Activated T-cell treated with anti-CD3 and anti-CD28 coated beads, Interleukin-2, amount 50 U/mL, for 48 hours (primary cell): ENCODE data around the gene PDE11A.

Experiments
- DNase-seq, 2 experiments: peaks; one replicate each; pipeline ENCODE4 v3.0.0-alpha.2; 2020

Gene PDE11A

DNA sequence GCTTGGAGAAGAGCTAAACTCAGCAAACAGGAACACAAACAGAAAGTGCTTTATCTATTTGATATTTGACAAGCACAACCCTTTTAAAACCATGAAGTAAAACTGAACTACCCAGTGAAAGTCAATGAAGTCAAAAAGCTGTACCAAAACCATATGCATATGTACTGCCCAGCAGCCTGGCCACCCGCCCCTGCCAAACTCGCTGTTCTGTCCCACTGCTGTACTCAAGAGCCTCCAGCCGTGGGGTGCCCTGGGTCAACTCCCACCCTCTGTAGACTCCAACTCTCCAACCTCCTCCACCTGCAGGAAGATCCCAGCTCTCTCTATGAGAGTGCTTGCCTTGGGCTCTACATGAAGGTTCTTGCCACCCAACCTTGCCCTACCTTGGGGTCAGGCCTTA, 411.8 kb downstream of the PDE11A start:
- DNase-seq = no peak

DNA sequence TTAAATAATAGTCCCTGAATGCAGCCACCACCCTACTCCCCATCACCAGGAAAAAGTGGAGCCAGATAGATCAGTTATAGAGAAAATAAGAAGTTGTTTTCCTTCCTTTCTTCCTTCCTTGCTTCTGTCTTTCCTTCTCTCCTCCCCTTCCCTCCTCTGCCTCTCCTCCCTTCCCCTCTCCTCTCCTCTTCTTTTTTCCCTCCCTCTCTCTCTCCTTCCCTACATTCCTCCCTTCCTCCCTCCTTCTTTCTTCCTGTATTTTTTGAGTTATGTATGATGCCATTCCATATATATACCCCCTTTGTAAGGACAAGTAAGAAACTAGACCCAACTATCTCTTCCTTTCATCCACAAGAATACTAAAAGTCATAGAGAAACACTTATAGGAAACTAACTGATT, 414.3 kb downstream of the PDE11A start:
- no peak for DNase-seq

GRCh38 chr2:177651833-177652232, 420.7 kb downstream of the PDE11A start:
- no peak for DNase-seq

GRCh38 chr2:177649568-177650518, 422.7 kb downstream of the PDE11A start:
- no peak for DNase-seq

DNA sequence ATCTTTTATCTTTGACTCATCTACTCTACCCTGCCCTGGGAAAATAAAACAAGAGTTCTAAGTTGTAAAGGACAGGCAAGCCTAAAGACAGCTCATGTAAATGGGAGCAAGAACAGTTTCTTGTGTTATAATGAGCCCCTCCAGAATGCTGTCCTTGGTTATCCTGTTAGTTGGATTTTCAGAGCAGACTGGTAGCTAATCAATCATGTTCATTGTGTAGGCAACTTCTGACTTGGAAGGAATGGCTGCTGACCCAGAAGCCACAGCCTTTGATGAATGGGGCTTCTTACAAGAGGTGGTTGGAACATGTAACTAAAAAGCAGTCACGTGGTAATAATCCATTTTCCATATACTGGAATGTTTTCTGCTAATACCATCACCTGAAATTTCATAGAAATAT, 425.8 kb downstream of the PDE11A start:
- DNase-seq = no peak

- no peak for DNase-seq
Measured at GRCh38 chr2:177646241-177646640, 426.3 kb downstream of the PDE11A start.

GRCh38 chr2:177641331-177641730, 431.2 kb downstream of the PDE11A start:
- DNase-seq = no peak

GRCh38 chr2:177640423-177640822, 432.2 kb downstream of the PDE11A start:
- DNase-seq = no peak

DNA sequence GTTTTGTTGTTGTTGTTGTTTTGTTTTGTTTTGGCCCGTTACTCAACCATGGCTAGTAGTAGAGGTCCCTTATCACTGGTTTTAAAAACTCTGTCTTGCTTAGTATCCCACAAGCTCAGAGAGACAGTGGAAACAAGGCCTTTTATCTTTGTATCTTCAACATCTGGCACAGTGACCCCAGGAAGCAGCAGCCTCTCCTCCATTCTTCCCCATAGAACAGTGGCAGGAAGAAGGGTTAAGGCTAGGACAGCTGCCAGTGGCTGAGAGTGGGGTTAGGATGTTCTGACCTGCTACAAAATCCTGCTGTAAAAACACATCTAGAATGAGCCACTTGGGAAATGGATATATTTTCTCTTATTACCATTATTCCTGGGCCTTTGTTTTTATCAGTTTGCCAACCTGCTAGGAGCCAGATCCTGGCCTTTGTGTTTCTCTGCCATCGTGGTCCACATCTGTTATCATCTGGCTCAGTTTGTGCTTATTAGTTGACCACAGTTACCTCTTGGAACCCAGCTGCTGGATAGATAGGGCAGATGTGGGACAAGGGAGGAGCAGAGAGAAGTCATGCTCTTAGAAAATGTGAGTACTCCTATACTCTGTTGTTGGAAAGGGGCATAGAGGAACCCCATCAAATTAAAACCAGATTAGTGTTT, 433.2 kb downstream of the PDE11A start:
- DNase-seq = no peak

DNA sequence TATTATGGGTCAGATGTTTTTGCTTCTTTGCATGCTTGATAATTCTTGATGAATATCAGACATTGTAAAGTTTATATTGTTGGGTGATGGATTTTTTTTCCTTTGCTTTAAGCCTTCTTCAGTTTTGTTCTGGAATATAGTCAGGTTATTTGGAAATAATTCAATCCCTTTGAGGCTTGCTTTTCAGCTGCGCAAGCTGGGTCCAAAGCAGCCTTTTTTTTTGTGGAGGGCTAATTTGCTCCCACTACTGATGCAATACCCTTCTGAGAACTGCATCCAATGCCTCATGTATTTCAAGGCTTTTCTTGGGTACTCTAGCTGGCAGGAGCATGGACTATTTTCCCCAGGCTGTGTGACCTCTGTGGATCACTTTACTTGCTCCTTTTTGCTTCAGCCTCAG, 434.1 kb downstream of the PDE11A start:
- DNase-seq = no peak

- no peak for DNase-seq
Measured at GRCh38 chr2:177636672-177637071, 435.9 kb downstream of the PDE11A start.

DNA sequence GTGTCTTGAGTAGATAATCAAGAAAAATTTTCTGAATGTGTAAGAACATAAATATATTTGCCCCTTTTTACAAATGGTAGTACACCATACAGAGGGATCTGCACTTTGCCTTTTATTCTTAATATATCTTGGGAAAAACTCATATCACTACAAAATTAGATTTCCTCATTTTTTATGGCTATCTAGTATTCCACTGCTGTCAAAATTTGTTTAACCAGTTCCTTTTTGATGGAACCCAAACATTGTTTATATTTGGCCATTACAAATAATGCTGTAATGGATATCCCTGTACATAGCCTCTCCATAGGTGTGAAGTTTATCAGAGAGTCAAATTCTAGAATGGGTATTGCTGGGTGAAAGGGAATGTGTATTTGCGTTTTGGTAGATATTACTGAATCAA, 436.9 kb downstream of the PDE11A start:
- no peak for DNase-seq

DNA sequence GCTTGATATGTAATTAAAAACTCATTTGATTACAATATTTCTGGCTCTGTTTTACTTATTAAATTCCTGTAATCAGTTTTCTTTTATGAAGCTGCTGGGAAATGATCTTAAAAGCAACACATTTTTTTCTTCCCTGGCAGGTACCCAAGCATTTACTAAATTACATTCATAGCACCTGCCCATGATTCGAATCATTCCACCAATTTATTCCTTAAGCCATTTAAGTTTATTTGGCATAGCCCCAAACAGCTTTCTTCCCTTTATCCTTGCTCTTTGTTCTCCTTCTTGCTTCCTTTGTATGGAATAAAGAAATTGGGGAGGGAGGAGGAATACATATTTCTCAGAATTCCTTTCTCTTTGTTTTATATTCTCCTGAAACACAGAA, 438.7 kb downstream of the PDE11A start:
- no peak for DNase-seq

DNA sequence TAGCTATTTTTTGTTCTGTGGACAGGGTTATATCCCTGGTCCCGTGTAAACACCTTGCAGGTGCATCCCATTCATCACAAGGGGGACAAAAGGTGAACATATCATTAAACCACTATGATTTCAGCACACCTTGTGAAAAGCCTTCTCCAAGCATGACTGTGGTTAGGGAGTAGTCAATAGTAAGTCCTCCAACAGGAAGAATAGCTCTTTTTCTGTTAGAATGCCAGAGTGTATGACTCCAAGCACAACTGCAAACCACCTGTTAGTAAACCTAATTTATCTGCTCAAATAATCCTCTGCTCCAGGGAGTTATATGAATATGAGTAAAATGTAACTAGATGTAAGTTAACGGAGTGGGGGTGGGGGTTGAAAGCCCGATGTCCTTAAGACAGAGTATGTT, 439.5 kb downstream of the PDE11A start:
- DNase-seq = no peak

DNA sequence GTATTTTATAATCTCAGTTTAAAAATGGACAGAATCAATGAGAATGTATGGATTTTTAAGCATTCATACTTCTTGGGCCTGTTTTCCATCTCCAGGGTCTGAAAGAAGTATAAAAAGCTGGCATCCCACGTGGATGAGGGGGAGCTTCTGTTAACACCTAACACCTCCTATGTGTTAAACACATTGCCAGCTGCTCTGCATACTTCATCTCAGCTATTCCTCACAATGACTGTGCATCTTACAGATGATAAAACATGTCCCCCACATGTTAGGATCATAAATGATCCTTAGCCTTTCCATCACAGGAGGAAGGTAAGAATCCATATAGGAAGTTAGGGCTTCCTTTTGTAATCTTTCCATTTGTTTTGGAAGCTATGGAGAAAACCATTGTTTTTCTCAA, 440.9 kb downstream of the PDE11A start:
- no peak for DNase-seq

DNA sequence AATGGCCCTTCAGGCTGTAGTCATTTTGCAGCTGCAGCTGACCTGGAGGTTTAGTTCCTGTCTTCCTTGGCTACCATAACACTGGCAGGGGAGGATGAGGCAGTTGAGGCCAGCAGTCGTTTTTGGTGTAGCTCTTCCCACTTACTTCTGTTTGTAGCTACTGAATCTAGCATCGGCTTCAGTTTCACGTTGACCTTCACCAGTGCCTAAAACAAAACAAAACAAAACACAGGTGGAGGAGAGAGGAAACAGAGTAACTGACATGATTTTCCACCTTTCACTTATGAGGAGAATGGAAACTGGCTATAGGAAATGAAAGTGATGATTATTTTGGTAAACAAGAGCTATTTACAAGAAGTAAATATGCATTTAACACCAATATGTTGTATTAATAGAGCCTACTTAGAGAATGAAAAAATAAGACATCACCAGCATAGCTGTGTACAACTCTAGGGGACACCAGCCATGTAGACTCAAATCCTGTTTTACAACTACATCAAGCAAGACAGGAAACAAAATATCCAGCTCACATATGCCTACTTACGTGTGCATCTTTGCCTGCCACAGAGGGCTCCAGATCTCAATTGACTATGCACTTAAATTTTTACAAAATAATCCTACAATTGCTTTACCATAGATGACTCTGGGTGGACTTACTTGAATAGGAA, 443.1 kb downstream of the PDE11A start:
- no peak for DNase-seq

GRCh38 chr2:177628831-177629230, 443.7 kb downstream of the PDE11A start:
- DNase-seq = no peak

- DNase-seq = no peak
Measured at GRCh38 chr2:177625744-177626650, 446.6 kb downstream of the PDE11A start.

GRCh38 chr2:177622521-177622920, 450.1 kb downstream of the PDE11A start:
- no peak for DNase-seq

GRCh38 chr2:177619986-177620385, 452.6 kb downstream of the PDE11A start:
- DNase-seq = no peak

GRCh38 chr2:177619461-177619860, 453.1 kb downstream of the PDE11A start:
- no peak for DNase-seq
